ENCODE data around the gene GRK4. TPM values are rescaled to one million over a fixed set of nuclear protein-coding genes. Genes with fewer than 3 reads are reported as not detected.

The GRK4 gene
- total and polyA plus RNA-seq, 2 of the 8 experiments (the other 6 are each of a cell fraction or from before 2014, with no cell fraction given) = 0.77 to 1.8 TPM

- TF ChIP-seq RNF2 (IDR thresholded peaks at IDR 0.05; ENCODE audit: borderline replicate concordance, low read depth, low read length, missing control alignments, poor library complexity, severe bottlenecking) = no peak
- no peak for TF ChIP-seq GABPA (IDR thresholded peaks at IDR 0.05; ENCODE audit: borderline replicate concordance, insufficient read depth, low read length)
- TF ChIP-seq EZH2 (IDR thresholded peaks at IDR 0.05; ENCODE audit: low read depth, low read length, severe bottlenecking) = no peak
- no peak for TF ChIP-seq CBX5 (IDR thresholded peaks at IDR 0.05; ENCODE audit: low read depth, low read length)
- no peak for TF ChIP-seq NANOG (IDR thresholded peaks at IDR 0.05; ENCODE audit: insufficient read depth, low read depth, low read length, poor library complexity, severe bottlenecking)
- TF ChIP-seq CHD1 (IDR thresholded peaks at IDR 0.05; ENCODE audit: low read depth, low read length) = no peak
- TF ChIP-seq BCL11A (IDR thresholded peaks at IDR 0.05; ENCODE audit: low read depth in 2 of 2, low read length in 2 of 2) = no peak
- TF ChIP-seq CTCF (IDR thresholded peaks at IDR 0.05; ENCODE audit: control extremely low read depth in 1 of 3, insufficient read depth in 1 of 3, low read depth in 1 of 3, low read length in 3 of 3) = no peak
- TF ChIP-seq JUN (IDR thresholded peaks at IDR 0.05; ENCODE audit: low read depth, low read length) = no peak
These were observed 1.4 kb downstream of the GRK4 start (continued) for GRCh38 chr4:2964706-2965258.
